ENCODE measurements around the gene FRAS1. TPM values are rescaled to one million over a fixed set of nuclear protein-coding genes. Genes with fewer than 3 reads are reported as not detected.

FRAS1 gene
- total and polyA plus RNA-seq, 2 of the 8 experiments (the other 6 are each of a cell fraction or from before 2014, with no cell fraction given): 38.5 to 109 TPM

DNA sequence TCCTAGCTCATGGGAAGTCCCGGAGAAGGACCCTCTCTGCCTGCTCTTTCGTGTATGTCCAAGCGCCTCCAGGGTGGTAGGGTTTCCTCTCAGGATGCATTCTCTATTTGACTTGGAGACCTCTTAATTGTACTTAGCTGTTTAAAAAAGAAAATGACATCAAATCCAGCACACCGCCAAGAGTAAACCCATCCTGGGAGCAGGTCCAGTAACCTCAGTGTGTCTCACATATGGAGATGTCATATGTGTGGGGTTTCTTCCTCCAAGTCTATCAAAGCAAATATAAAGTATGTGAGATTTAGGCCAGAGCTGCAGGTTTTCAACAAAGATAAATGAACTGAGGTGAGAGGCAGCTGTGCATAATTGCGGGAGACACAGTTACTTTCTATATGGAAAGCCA is 285.0 kb downstream of the FRAS1 start (continued):
- TF ChIP-seq ATF3 (IDR thresholded peaks at IDR 0.05; ENCODE audit: insufficient read depth, low read depth, low read length): no peak
- TF ChIP-seq ZNF274 (IDR thresholded peaks at IDR 0.05; ENCODE audit: borderline replicate concordance, extremely low read depth, low read length): no peak
- TF ChIP-seq SP2 (IDR thresholded peaks at IDR 0.05; ENCODE audit: low read length): no peak
- TF ChIP-seq RXRA (IDR thresholded peaks at IDR 0.05; ENCODE audit: insufficient read depth, low read depth, low read length): no peak
- TF ChIP-seq TAF1 (IDR thresholded peaks at IDR 0.05; ENCODE audit: low read depth, low read length): no peak
- TF ChIP-seq EGR1 (IDR thresholded peaks at IDR 0.05; ENCODE audit: borderline replicate concordance, low read depth, low read length): no peak
- TF ChIP-seq HDAC2 (IDR thresholded peaks at IDR 0.05; ENCODE audit: borderline replicate concordance in 1 of 2, low read depth in 2 of 2, low read length in 2 of 2): no peak
- no peak for TF ChIP-seq POLR2AphosphoS5 (IDR thresholded peaks at IDR 0.05; ENCODE audit: low read depth, low read length)
- no peak for TF ChIP-seq YY1 (IDR thresholded peaks at IDR 0.05; ENCODE audit: low read depth, low read length)

Measured in H1 (cell line).